H1 (cell line): Measurements from ENCODE around the gene LMO2. TPM values are rescaled to one million over a fixed set of nuclear protein-coding genes. Genes with fewer than 3 reads are reported as not detected.

ENCODE experiments used
- CBX5 ChIP-seq: fragments of 300-800, 300-1000 bp; sonication (generic); IDR thresholded peaks from 2 replicates; pipeline ENCODE4 v1.7.1; 2016; ENCODE audit warnings: antibody characterized with exemption, low read length, low read depth
- CHD7 ChIP-seq: fragments of 300-600 bp; sonication (generic); IDR thresholded peaks from 2 replicates; pipeline ENCODE4 v1.7.1; 2012; ENCODE audit warnings: low read length, moderate library complexity, mild to moderate bottlenecking, inconsistent platforms; ENCODE audit not compliant: insufficient replicate concordance
- E2F6 ChIP-seq: IDR thresholded peaks from 2 replicates; pipeline ENCODE4 v1.6.1; 2012; ENCODE audit warnings: inconsistent platforms
- GTF2F1 ChIP-seq: IDR thresholded peaks from 2 replicates; pipeline ENCODE4 v1.6.1; 2012; ENCODE audit warnings: low read depth, low read length, improper control_type of control experiment, borderline replicate concordance
- HDAC2 ChIP-seq, 2 experiments: fragments of 300-600 bp in 1 of 2; sonication (generic) in 1 of 2; IDR thresholded peaks; 2 replicates each; pipeline ENCODE4 v1.6.1; 2011 to 2012; ENCODE audit warnings: low read depth in 2 of 2, low read length in 2 of 2, mild to moderate bottlenecking in 2 of 2, moderate library complexity in 2 of 2, borderline replicate concordance in 1 of 2, inconsistent platforms in 1 of 2
- KDM4A ChIP-seq: IDR thresholded peaks from one replicate; pipeline ENCODE4 v1.7.1; 2012; ENCODE audit warnings: low read depth, mild to moderate bottlenecking, moderate library complexity, low read length, inconsistent platforms; ENCODE audit not compliant: severe bottlenecking
- PHF8 ChIP-seq: fragments of 200-600 bp; sonication (generic); conservative IDR thresholded peaks from 2 replicates; pipeline ENCODE4 v1.7.1; 2012; ENCODE audit warnings: low read depth, mild to moderate bottlenecking, inconsistent platforms, low read length, moderate library complexity
- RBBP5 ChIP-seq: IDR thresholded peaks from 2 replicates; pipeline ENCODE4 v1.7.1; 2012; ENCODE audit warnings: low read depth, mild to moderate bottlenecking, inconsistent platforms, low read length, moderate library complexity, borderline replicate concordance
- RNF2 ChIP-seq: fragments of 200-900, 300-1000 bp; sonication (generic); IDR thresholded peaks from 2 replicates; pipeline ENCODE4 v1.7.1; 2016; ENCODE audit warnings: borderline replicate concordance, low read depth, mild to moderate bottlenecking, antibody characterized with exemption, low read length; ENCODE audit not compliant: poor library complexity, severe bottlenecking; ENCODE audit errors: missing control alignments
- SP1 ChIP-seq: IDR thresholded peaks from 2 replicates; pipeline ENCODE4 v1.6.1; 2011; ENCODE audit warnings: low read depth, low read length
- polyA plus RNA-seq, 7 experiments: library from polyadenylated mRNA; depleted of rRNA in 3 of 7; stranded (reverse) in 5 of 7; unstranded in 2 of 7; fragments of >200 nt in 5 of 7; fragments of 200-250 nt in 2 of 7; gene quantifications; 1 replicate in 5 of 7; 2 replicates in 1 of 7; 4 replicates in 1 of 7; pipeline versions ENCODE4 v1.2.1 to v1.2.3, GENCODE V29; 2011 to 2013; ENCODE audit warnings: missing spikeins in 2 of 7, mixed read lengths in 2 of 7
- total RNA-seq: library from RNA; stranded (reverse); fragmentation: NEBNext Ultra II Directional; extraction: Animal tissue kit (Norgen Biotek cat#: 25700); gene quantifications from 2 replicates; pipeline ENCODE4 v1.2.1, GENCODE V29; 2021

LMO2 gene
- total and polyA plus RNA-seq, 2 of the 8 experiments (the other 6 are each of a cell fraction or from before 2014, with no cell fraction given), result 1.6 to 2.7 TPM

- TF ChIP-seq CHD7 (no peak), HDAC2 (IDR thresholded peaks at IDR 0.05; ENCODE audit: borderline replicate concordance in 1 of 2, low read depth in 2 of 2, low read length in 2 of 2) (no peak), RNF2 (no peak), E2F6 (no peak), GTF2F1 (no peak), RBBP5 (no peak), KDM4A (no peak), PHF8 (no peak), CBX5 (no peak), SP1 (no peak)
Observed at GRCh38 chr11:33909150-33909549, 17.3 kb upstream of the LMO2 start (continued).
